HG02852 (cell line): ENCODE results near the gene MINDY2.
"Not testable (repeated sequence)": the region's sequence is repeated elsewhere in the genome, so short reads cannot be mapped to it uniquely, and the experiment has no call there.

Source experiments
- ATAC-seq: cut with Tn5 transposase; IDR thresholded peaks from one replicate; pipeline ENCODE4 v1.9.1; 2021; ENCODE audit warnings: mild to moderate bottlenecking, moderate library complexity; ENCODE audit not compliant: unreplicated experiment

Gene MINDY2

GRCh38 chr15:58752716-58753115, 18.4 kb upstream of the MINDY2 start:
- ATAC-seq, result no peak

- no peak for ATAC-seq
These were observed 15.8 kb upstream of the MINDY2 start for GRCh38 chr15:58755350-58755749.

GRCh38 chr15:58755956-58756355, 15.1 kb upstream of the MINDY2 start:
- ATAC-seq, result no peak

- ATAC-seq, result no peak
These were observed 13.0 kb upstream of the MINDY2 start for GRCh38 chr15:58758141-58758540.

- no peak for ATAC-seq
These were observed 10.6 kb upstream of the MINDY2 start for GRCh38 chr15:58760385-58761009.

- no peak for ATAC-seq
These were observed 10.1 kb upstream of the MINDY2 start for GRCh38 chr15:58761010-58761388.

GRCh38 chr15:58762285-58762684, 8.8 kb upstream of the MINDY2 start:
- no peak for ATAC-seq

- ATAC-seq, result no peak
These were observed 8.4 kb upstream of the MINDY2 start for GRCh38 chr15:58762731-58763130.

GRCh38 chr15:58764468-58764867, 6.6 kb upstream of the MINDY2 start:
- ATAC-seq, result no peak

GRCh38 chr15:58766290-58766689, 4.8 kb upstream of the MINDY2 start:
- ATAC-seq, result no peak

GRCh38 chr15:58768601-58769004, 2.5 kb upstream of the MINDY2 start:
- not testable (repeated sequence) for ATAC-seq

- peak; percentile 20 for ATAC-seq
These were observed 614 bp upstream of the MINDY2 start for GRCh38 chr15:58770519-58770856.

- peak; percentile 8 for ATAC-seq
These were observed 634 bp downstream of the MINDY2 start for GRCh38 chr15:58771621-58772250.

- no peak for ATAC-seq
These were observed 1.9 kb downstream of the MINDY2 start for GRCh38 chr15:58773024-58773423.

- no peak for ATAC-seq
These were observed 4.3 kb downstream of the MINDY2 start for GRCh38 chr15:58775402-58775801.

GRCh38 chr15:58777107-58777506, 6.0 kb downstream of the MINDY2 start:
- ATAC-seq, result no peak

- ATAC-seq, result no peak
These were observed 8.5 kb downstream of the MINDY2 start for GRCh38 chr15:58779554-58779953.

GRCh38 chr15:58785355-58785754, 14.3 kb downstream of the MINDY2 start:
- no peak for ATAC-seq

- no peak for ATAC-seq
These were observed 17.1 kb downstream of the MINDY2 start for GRCh38 chr15:58788056-58788710.

- ATAC-seq, result no peak
These were observed 22.8 kb downstream of the MINDY2 start for GRCh38 chr15:58793862-58794261.

- no peak for ATAC-seq
These were observed 24.7 kb downstream of the MINDY2 start for GRCh38 chr15:58795825-58796224.

- ATAC-seq, result no peak
These were observed 26.4 kb downstream of the MINDY2 start for GRCh38 chr15:58797505-58797904.
